Loucy (cell line): ENCODE data around the gene BCL2.

Experiments used
- H2AFZ ChIP-seq: fragments of 200-600 bp; sonication (generic); 2 replicates; pipeline ENCODE4 v1.6.0; 2016; ENCODE audit warnings: antibody characterized with exemption, mild to moderate bottlenecking, low read length, moderate library complexity
- H3F3A ChIP-seq: fragments of 200-600 bp; 2 replicates; pipeline ENCODE4 v1.6.0; 2016; ENCODE audit warnings: antibody characterized with exemption, low read depth, mild to moderate bottlenecking
- H3K27me3 ChIP-seq: fragments of 200-600 bp; sonication (generic); 2 replicates; pipeline ENCODE4 v1.6.1; 2014; ENCODE audit warnings: low read length, mild to moderate bottlenecking; ENCODE audit not compliant: insufficient read depth, poor library complexity, severe bottlenecking
- H3K36me3 ChIP-seq: fragments of 200-600 bp; sonication (generic); 2 replicates; pipeline ENCODE4 v1.6.1; 2016; ENCODE audit warnings: low read length; ENCODE audit not compliant: insufficient read depth
- H3K4me1 ChIP-seq: fragments of 200-600 bp; sonication (generic); 2 replicates; pipeline ENCODE4 v1.5.1; 2014; ENCODE audit warnings: low read length, mild to moderate bottlenecking; ENCODE audit not compliant: insufficient read depth, poor library complexity, severe bottlenecking
- H3K4me2 ChIP-seq: fragments of 200-600 bp; sonication (generic); 2 replicates; pipeline ENCODE4 v1.6.0; 2014; ENCODE audit warnings: antibody characterized with exemption, low read length, low read depth, mild to moderate bottlenecking; ENCODE audit not compliant: poor library complexity, severe bottlenecking
- H3K4me3 ChIP-seq: fragments of 200-600 bp; sonication (generic); 2 replicates; pipeline ENCODE4 v1.5.1; 2014; ENCODE audit warnings: low read length, mild to moderate bottlenecking, mixed read lengths; ENCODE audit not compliant: poor library complexity, severe bottlenecking
- H3K79me2 ChIP-seq: fragments of 200-600 bp; sonication (generic); 2 replicates; pipeline ENCODE4 v1.6.1; 2014; ENCODE audit warnings: low read length; ENCODE audit not compliant: insufficient read depth
- H3K9ac ChIP-seq: fragments of 200-600 bp; sonication (generic); 2 replicates; pipeline ENCODE4 v1.6.0; 2014; ENCODE audit warnings: mild to moderate bottlenecking, low read depth, low read length, moderate library complexity; ENCODE audit not compliant: poor library complexity, severe bottlenecking
- H3K9me2 ChIP-seq: fragments of 200-600 bp; sonication (generic); replicated peaks from 2 replicates; pipeline ENCODE4 v1.6.1; 2016; ENCODE audit warnings: low read depth, low read length, mixed read lengths
- H3K9me3 ChIP-seq: fragments of 200-600 bp; sonication (generic); 2 replicates; pipeline ENCODE4 v1.6.1; 2014; ENCODE audit warnings: mild to moderate bottlenecking, antibody characterized with exemption, low read length, low read depth; ENCODE audit not compliant: insufficient read depth
- H4K20me1 ChIP-seq: fragments of 200-600 bp; sonication (generic); 2 replicates; pipeline ENCODE4 v1.6.0; 2014; ENCODE audit warnings: antibody characterized with exemption, low read length, mild to moderate bottlenecking; ENCODE audit not compliant: insufficient read depth, poor library complexity, severe bottlenecking
- EZH2phosphoT487 ChIP-seq: fragments of 200-600 bp; IDR thresholded peaks from 2 replicates; pipeline ENCODE4 v1.6.1; 2018; ENCODE audit warnings: antibody characterized with exemption, mild to moderate bottlenecking, moderate library complexity, borderline replicate concordance
- TF ChIP-seq, protein P1 (sequence below): fragments of 200-600 bp; sonication (generic); conservative IDR thresholded peaks from 2 replicates; pipeline ENCODE4 v1.5.1; 2014; ENCODE audit warnings: mild to moderate bottlenecking, antibody characterized with exemption, low read length

The BCL2 gene

DNA sequence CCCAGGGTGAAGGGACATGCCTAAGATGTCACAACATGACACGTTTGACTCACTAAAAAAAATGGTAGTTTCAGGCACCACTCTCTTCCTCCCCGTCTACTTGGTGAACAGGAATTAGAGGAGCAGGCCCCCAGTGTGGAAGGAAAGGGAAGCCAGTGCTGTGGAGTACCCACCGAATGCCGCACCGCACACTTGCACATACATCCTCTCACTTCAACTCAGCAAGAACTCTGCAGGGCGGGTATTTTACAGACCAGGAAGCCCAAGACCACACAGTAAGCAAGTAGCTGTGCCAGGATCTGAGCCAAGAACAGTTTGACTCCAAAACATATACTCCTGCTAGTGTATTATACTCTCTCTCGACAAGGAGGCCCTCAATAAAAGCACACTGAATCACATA, 69.8 kb downstream of the BCL2 start:
- Histone ChIP-seq H3K9me3 (no peaks in the 10 kb centered on the region), H3K27me3 (no peaks in the 10 kb centered on the region), H4K20me1 (no peaks in the 10 kb centered on the region), H3K9me2 (no peaks in the 10 kb centered on the region), H3K36me3 (peaks cover 7% of the 10 kb centered on the region; the same call in 1 of the 2 replicates), H2AFZ (no peak overlapping the region), H3K4me2 (no peak overlapping the region), H3F3A (no peaks in the 10 kb centered on the region), H3K79me2 (peaks cover 27% of the 10 kb centered on the region), H3K4me1 (no peaks in the 10 kb centered on the region), H3K9ac (no peak overlapping the region), H3K4me3 (no peak overlapping the region)
- TF ChIP-seq, protein P1, sequence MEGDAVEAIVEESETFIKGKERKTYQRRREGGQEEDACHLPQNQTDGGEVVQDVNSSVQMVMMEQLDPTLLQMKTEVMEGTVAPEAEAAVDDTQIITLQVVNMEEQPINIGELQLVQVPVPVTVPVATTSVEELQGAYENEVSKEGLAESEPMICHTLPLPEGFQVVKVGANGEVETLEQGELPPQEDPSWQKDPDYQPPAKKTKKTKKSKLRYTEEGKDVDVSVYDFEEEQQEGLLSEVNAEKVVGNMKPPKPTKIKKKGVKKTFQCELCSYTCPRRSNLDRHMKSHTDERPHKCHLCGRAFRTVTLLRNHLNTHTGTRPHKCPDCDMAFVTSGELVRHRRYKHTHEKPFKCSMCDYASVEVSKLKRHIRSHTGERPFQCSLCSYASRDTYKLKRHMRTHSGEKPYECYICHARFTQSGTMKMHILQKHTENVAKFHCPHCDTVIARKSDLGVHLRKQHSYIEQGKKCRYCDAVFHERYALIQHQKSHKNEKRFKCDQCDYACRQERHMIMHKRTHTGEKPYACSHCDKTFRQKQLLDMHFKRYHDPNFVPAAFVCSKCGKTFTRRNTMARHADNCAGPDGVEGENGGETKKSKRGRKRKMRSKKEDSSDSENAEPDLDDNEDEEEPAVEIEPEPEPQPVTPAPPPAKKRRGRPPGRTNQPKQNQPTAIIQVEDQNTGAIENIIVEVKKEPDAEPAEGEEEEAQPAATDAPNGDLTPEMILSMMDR: no peak
- no peak for TF ChIP-seq EZH2phosphoT487

DNA sequence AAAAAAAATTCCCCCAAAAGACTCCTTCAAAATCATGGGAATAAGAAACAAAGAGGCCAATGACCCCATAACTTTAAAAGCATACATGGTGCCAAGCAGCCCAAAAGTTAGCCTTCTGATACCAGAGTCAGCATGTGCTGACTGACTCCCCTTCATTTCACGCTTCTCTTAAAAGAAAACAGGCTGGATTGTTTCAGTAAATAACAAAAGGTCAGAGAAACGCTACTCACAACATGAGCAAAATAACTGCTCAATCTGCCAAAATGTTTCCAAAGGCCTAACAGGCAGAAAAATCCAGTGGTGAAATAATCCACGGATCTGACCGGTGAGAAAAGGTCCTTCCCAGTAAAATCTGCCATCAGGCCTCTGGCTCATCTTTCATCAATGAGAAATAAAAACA, 71.6 kb downstream of the BCL2 start:
- H3K79me2 ChIP-seq: peaks cover 28% of the 10 kb centered on the region
- H3K9me3 ChIP-seq: no peaks in the 10 kb centered on the region
- no peaks in the 10 kb centered on the region for H3K27me3 ChIP-seq
- H3K9ac ChIP-seq: no peak overlapping the region
- no peaks in the 10 kb centered on the region for H3K9me2 ChIP-seq
- H4K20me1 ChIP-seq: no peaks in the 10 kb centered on the region
- TF ChIP-seq, protein P1: no peak
- no peak for TF ChIP-seq EZH2phosphoT487
- no peaks in the 10 kb centered on the region for H3F3A ChIP-seq
- no peaks in the 10 kb centered on the region for H3K4me1 ChIP-seq
- H3K36me3 ChIP-seq: peaks cover 7% of the 10 kb centered on the region; the same call in 1 of the 2 replicates
- no peak overlapping the region for H2AFZ ChIP-seq
- H3K4me3 ChIP-seq: no peak overlapping the region
- H3K4me2 ChIP-seq: no peak overlapping the region

DNA sequence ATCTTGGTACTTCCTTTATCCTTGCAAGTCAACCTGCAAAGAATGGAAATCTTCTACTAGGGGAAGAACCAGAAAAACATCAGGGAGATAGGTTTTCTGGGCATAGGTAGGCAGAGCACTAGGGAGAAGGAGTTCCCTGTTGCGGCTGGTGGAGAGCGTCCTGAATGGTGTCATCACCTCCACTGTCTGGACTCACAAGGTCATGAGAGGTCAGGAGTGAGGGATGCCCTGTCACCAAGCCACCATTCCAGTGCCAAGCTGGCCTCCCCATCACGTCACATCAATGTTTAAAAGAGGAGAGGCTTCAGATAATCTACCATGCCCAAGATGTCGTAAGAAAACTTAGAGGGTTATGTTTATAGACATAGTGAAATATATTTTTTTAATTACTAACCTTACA, 72.1 kb downstream of the BCL2 start:
- TF ChIP-seq, protein P1: no peak
- Histone ChIP-seq H3K9ac (no peak overlapping the region), H3F3A (no peaks in the 10 kb centered on the region), H3K27me3 (no peaks in the 10 kb centered on the region), H3K4me2 (no peak overlapping the region), H3K9me3 (no peaks in the 10 kb centered on the region), H2AFZ (no peak overlapping the region), H3K36me3 (peaks cover 5% of the 10 kb centered on the region; the same call in 1 of the 2 replicates), H3K79me2 (peaks cover 31% of the 10 kb centered on the region), H4K20me1 (no peaks in the 10 kb centered on the region), H3K9me2 (no peaks in the 10 kb centered on the region), H3K4me3 (no peak overlapping the region), H3K4me1 (no peaks in the 10 kb centered on the region)
